ENCODE data around the gene CRYAB.
A peak's percentile ranks its signal among the peaks of the same experiment; 100 is the strongest.
"Not testable (repeated sequence)": the region's sequence is repeated elsewhere in the genome, so short reads cannot be mapped to it uniquely, and the experiment has no call there.

Gene CRYAB

DNA sequence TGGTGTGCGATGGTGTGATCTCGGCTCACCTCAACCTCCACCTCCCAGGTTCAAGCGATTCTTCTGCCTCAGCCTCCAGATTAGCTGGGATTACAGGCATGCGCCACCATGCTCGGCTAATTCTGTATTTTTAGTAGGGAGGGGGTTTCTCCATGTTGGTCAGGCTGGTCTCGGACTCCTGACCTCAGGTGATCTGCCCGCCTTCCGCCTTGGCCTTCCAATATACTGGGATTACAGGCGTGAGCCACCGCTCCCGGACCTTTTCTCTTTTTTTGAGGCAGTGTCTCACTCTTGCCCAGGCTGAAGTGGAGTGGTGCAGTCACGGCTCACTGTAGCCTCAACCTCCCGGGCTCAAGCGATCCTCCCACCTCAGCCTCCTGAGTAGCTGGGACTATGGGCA, 21.6 kb upstream of the CRYAB start:
- not testable (repeated sequence) for DNase-seq

DNA sequence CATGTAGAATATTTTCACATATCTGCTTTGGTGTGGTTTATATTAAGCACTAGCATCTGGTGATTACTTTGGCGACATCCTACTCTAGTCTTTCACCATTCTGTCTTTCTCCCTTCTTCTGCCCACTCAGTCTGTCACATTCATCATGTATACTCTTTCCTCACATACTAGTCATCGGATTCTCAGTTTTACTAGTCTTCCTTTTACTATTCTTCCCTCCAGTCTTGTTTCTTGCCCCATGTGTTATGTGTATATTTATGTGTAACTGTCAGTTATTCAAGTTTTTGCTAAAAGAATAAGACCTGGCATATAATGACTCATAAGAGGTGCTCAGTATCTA, 21.0 kb upstream of the CRYAB start:
- no peak for DNase-seq

DNA sequence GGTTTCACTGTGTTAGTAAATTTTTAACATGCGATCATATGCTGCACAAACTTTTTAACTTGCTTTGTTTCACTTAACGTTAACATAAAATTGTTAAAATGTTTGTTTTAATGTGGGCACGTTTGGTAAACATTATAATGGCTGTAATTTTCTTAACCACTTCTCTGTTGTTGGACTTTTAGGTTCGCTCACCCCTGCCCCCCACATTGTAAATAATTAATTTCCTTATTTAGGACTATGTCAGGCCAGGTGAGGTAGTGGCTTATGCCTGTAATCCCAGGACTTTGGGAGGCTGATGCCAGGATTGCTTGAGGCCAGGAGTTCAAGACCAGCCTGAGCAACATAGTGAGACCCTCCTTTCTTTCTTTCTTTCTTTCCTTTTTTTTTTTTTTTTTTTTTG, 18.9 kb upstream of the CRYAB start:
- DNase-seq = no peak

DNA sequence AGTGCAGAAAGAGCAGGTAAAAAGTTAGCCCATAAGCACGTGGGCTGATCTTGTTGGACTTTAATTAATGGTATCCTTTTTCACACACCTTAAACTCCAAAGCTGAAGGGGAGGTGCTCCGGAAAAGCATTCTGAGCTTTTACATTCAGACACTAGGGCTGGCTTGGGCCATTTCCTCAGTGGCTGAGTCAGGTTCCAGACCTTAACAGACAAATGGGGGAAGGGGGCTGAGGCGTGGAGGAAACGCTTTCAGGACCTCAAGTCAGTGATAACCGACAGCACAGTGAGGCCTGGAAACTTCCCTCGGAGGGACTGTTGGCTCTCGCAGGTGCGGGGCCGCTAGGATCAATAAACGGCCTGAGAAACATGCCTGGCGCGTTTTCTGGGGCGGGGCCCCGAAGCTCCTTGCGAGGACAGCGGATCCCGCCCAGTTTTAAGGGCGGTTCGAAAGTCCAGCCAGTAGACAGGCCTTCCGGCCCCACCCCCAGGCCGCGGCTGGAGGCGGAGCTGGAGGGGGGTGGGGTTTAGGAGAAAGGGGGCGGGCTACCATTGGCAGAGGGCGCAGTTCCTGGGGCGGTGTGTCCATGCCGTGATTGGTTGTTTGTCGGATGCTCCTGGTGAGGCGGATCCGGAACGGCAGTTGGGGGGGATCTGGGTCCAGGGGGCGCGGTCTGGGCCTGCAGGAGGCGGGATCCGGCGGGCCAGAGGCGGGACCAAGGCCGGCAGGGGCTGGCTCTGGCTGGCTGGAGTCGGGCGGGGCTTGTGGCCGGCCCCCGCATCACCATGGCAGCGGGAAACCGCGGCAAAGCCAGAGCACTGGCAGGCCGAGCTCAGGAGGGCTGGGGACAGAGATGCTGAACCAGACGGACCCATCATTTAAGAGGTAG, 15.2 kb upstream of the CRYAB start:
- peak; percentile 99 for DNase-seq

DNA sequence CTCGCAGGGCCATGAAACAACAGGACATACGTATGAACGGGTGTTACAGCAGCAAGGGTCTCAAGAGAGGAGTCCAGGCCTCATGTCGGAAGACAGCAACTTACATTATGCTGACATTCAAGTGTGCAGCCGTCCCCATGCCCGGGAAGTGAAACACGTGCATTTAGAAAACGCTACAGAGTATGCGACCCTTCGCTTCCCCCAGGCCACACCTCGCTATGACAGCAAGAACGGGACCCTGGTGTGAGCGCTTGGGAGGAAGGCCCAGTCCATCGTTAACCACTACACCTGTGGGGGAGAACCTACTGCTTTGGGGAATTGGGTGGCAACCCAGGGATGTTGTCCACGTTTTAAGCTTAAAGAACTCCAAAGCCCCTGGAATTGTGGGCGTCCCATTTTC, 14.4 kb upstream of the CRYAB start:
- no peak for DNase-seq

DNA sequence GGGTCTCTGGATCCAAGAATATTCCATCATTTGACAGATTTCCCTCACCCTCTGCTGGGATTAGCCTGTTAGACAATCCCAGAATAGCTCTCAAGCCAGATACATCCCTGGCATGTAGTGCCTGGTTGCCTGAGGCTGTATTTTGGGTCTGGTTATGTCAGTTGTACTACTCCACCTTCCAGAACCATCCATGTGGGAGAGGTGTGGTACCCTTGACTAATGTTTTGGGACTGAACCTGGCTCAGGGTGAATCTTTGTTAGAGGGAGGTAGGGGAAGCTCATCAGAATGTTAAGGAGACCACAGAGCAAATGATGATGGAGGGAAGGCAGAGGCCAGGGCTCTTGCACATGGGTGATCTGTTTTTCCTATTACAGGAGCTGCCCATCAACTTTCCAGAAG, 12.4 kb upstream of the CRYAB start:
- peak; percentile 56 for DNase-seq

DNA sequence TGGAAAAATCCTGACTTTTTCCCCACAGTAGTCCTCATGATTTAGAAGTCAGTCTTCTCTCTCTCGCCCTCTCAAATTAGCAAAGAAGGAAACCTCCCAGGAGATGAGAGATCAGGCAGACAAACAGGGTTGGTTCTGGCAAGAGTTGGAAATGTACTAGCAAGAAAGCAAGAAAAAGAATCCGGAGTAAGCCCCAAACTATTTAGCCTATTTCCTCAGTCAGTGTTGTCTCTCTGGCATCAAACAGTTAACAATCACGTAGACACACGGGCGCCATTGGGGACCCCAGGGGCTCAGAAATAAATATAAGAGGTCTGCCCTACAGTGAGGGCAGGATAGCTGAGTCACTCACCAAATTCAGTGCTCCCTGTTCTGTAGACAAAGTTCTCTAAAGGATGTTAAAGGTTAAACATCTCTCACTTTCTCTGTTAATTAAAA, 11.8 kb upstream of the CRYAB start:
- DNase-seq = peak; percentile 27

DNA sequence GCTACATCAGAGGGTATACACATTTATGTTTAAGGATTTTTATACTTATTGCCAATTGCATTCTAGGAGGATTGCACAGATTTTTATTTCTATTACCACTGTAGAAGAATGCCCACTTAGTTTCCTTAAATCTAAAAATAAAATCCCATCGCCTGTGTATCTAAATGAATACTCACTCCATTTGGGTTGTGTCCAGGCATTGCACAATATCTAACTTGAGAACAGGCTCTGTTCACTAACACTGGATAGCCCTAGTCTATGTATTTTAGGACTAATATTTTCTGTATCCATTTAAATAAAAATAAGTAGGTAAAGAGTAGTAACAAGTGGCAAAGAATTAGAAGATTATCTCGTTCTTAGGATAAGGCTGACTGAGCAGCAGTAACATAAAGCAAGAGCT, 11.2 kb upstream of the CRYAB start:
- peak; percentile 27 for DNase-seq

DNA sequence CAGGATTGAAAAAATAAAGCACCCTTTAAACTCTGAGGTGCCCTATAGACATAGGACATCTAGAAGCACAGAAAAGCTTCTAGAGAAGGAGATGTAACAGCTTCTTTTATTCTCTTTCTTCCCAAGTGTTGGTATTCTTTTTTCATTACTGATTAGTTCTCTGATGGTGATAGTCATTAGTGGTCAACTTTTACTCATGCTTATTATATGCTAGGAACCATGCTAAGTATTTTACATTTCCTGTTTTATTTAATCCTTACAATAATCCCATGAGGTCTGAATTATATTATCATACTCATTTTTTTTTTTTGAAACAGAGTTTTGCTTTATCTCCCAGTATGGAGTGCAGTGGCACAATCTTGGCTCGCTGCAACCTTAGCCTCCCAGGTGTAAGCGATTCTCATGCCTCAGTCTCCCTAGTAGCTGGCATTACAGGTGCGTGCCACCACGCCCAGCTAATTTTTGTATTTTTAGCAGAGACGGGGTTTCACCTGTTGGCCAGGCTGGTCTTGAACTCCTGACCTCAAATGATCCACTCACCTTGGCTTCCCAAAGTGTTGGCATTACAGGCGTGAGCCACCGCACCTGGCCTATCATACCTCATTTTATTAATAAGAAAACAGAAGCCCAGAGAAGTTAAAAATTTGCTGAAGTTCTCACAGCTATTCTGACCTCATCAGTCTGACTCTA, 10.1 kb upstream of the CRYAB start:
- no peak for DNase-seq

DNA sequence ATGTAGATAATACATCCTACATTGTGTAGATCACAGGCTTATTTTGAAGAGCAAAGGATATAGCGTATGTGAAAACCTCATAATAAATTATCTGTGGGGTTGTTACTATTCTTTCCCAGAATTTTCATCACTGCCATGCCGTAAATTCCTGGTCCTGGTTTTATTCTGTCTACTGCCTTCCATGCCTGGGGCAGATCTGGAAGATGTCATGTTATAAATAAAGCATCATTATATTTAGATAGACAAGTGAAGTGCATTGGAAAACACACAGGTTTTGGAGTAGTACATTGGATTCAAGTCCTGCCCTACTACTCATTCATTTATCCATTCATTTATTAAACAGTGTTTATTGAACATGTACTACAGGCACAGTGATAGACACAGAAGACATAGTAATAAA, 9.3 kb upstream of the CRYAB start:
- DNase-seq = no peak

DNA sequence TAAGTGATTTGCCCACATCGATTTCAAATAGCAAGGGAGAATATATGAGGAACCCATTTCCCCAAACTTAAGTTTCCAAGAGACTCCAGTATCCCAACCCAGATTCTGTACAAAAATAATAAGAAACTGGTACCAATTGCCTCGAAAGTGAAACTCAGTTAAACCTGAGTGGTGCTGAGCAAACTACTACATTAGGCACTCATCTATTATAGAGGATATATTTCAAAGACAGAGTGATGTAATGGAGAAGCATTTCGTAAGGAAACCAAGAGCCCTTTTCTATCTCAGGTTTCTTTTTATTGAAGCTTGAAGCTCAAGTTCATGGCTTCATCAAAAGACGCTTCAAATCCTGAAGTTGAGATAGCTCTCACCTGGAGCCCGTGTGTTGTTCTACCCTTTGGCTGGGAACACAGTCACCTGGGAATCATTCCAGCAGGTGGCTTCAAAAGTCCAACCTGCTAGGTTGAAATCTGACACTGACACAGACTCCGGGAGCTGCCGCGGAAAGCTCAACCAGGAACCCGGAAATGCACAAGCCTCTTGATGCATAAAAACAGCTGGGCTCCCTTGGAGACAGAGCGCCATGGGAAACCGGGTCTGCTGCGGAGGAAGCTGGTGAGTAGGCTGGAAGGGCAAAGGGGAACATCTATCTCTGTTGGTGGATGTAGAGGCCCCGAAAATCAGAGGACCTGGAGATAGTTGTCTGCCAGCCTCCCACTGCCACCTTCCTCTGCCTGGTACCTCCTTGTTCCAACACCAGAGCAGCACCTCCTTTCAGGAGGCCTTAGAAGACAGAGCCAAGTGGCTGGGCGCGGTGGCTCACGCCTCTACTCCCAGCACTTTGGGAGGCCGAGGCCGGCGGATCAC, 7.1 kb upstream of the CRYAB start, which contains the start of gene C11orf52:
TSS of gene C11orf52 (plus strand) at position 524 of the 867 bp plus-strand sequence. CDS start at position 584, 60 bp downstream.
- peak; percentile 99 for DNase-seq

DNA sequence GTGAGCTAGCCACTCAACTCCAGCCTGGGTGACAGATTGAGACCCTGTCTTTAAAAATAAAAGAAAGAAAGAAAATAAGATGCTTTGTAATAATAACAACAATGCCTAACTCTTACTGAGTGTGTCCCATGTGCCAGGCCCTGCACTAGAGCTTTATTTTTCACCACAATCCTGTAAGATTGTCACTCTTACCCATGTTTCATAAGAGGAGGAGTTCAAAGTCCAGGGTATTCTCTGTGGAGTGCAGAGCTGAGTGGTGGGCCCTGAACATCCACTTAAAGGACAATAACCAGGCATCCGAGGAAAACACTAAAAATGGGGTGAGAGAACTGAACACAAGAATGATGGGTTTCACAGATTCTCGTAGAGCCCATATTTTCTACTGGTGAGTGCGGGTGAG, 6.2 kb upstream of the CRYAB start:
- peak; percentile 49 for DNase-seq

DNA sequence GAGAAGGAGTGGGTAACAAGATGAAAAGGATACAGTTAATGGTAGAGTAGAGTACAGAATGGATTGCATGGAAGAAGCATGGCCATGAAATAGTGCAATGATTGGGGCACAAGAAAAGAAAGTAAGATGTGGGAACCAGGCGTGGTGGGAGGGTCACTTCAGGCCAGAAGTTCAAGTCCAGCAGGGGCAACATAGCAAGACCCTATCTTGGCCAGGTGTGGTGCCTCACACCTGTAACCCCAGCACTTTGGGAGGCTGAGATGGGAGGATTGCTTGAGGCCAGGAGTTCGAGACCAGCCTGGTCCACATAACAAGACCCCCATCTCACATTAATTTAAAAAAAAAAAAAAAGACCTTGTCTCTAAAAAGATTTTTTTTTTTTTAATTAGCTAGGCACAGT, 5.7 kb upstream of the CRYAB start:
- DNase-seq = no peak

DNA sequence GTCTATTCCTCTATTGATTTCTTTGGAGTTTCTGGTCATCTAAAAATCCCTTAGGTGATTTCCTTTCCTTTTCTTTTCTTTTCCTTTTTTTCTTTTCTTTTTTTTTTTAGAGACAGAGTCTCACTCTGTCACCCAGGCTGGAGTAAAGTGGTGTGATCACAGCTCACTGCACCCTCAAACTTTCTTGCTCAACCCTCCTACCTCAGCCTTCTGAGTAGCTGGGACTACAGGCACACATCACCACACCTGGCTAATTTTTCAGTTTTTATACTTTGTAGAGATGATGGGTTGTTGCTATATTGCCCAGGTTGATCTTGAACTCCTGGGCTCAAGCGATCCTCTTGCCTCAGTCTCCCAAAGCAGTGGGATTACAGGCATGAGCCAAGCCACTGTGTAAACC, 5.2 kb upstream of the CRYAB start:
- DNase-seq = no peak

DNA sequence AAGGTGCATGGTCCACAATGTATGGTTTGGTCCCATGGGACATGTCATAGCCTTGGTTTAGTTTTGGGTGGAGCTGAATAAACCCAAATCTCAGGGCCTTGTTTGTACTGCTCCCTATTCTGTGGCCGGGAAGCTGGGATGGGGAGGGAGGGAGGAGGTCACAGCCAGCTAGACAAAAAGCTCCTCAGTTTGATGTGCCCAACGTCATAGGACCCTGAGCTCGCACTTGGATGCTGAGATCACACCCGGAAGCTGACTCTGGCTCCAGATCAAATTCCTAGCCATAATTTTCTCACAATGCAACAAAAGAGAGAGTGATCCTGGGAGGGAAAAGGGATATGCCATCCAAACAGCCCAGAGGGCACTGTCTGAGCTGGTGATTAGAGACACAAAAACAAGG, 2.4 kb upstream of the CRYAB start:
- no peak for DNase-seq

DNA sequence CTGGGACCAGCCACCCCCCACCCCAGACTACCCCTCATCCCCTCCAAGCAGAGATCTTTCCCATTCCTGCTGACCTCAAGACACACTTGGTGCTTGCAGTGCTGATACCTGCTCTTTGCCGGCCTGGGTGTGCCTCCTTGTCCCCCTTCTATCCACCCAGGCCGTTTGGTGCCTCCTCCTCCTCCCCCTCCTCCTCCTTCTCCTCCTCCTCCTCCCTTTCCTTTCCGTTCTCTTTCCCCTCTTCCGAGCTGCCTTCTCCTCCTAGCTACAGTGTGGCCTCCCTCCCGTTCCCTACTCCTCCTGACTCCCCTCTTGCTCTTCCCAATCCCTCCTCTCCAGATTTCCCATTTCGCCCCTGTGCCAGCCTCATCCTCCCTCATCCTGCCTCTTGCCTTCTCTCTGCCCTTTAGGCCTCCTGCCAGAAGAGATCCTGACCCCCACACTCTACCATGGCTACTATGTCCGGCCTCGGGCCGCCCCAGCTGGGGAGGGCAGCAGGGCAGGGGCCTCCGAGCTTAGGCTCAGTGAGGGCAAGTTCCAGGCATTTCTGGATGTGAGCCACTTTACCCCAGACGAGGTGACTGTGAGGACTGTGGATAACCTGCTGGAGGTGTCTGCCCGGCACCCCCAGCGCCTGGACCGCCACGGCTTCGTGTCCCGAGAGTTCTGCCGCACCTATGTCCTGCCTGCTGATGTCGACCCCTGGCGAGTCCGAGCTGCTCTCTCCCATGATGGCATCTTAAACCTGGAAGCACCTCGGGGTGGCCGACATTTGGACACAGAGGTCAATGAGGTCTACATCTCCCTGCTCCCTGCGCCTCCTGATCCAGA, 1.7 kb upstream of the CRYAB start:
- DNase-seq = no peak

DNA sequence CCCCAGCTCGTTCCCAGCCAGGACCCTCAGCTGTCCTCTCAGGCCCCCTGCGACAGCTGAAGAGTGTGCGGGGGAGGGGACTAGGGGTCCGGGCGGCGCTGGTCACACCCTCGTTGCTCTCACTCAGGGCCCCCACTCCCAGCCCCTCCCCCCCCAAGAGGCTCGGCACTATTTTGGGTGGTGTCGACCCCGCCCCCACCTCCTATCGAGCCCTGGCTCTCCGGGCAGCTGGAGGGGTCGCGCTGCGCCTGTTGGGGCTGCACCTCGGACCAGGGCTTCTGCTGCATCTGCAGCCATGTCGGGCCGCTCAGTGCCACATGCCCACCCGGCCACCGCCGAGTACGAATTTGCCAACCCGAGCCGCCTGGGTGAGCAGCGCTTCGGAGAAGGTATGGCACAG, 965 bp upstream of the CRYAB start, which contains the start of gene HSPB2:
TSS of gene HSPB2 (plus strand) at position 200 of the 400 bp plus-strand sequence. CDS start at position 296, 96 bp downstream.
- no peak for DNase-seq

DNA sequence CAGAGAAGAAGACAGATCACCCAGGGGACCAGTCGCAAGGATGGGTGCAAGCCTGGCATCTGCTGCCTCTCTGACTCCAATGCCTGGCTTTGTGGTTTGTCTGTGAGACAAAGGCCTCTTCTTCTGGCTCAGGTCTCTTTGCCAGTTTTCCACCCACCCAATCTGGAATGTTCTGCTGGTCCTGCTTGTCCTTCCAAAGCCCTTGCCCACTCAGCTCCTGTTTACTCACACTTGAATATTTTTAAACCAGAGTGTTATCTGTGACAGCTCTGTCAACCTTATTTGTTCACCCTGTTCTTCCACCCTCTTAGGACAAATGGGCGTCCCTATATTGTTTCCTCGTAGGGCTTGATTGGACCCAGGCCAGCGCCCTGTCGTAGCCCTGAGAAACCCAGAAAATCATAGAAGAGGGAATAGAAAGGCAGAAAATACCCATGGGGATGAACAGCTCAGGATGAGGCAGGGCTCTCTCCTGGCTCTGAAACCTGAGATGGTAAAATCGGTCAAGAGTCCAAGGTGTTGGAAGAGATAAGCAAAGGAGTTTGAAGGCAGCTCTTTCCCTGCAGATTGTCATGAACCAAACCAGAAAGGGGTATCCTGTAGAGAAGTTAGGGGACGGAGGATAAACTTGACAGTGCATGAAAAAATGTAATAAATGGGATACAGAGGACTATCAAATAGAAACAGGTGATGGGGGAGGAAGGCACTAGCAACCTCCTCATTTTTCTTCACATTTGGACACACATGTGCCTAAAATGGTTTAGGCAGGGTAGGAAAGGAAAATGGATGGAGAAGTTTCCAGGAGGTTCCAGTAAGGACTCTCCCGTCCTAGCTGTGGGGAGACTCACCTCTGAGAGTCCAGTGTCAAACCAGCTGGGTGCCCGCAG, 651 bp downstream of the CRYAB start:
- no peak for DNase-seq

DNA sequence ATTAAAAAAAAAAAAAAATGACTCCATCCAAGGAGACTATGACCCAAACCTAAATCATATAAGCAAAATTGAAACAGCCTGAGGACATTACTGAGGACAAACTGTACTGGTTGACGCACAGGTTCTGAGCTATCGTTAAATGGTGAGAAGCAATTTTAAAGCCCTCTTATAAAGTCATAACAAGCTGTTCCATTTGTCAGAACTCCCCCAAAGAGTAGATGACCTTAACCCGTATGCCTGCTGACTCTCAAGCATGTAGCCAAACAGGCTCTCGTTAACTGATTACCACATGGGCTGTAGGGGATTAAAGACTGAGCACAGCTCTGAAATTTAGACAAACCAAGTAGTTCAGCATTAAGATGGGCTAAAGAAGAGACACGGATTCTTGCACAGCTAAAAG, 2.2 kb downstream of the CRYAB start:
- no peak for DNase-seq

DNA sequence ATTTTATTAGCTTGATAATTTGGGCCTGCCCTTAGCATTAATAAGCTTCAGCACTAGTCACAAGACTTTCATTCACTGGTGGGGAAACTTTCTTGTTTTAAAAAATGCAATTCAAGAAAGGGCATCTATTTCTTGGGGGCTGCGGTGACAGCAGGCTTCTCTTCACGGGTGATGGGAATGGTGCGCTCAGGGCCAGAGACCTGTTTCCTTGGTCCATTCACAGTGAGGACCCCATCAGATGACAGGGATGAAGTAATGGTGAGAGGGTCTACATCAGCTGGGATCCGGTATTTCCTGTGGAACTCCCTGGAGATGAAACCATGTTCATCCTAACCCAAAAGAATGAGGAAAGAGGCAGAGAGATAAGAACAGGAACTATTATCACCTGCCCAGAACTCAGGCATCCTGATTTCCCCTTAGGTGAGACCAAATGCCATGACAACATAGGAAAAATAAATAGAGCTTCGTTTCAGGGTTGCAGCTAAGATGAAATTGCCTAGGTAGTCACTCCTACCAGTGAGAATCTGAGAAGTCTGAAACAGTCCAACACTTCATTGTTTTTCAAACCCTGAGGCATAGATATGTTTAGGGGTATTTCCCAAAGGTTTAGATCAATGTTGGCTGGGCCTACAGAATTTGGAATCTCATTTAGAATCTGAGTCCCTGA, 2.8 kb downstream of the CRYAB start:
- peak; percentile 13 for DNase-seq

DNA sequence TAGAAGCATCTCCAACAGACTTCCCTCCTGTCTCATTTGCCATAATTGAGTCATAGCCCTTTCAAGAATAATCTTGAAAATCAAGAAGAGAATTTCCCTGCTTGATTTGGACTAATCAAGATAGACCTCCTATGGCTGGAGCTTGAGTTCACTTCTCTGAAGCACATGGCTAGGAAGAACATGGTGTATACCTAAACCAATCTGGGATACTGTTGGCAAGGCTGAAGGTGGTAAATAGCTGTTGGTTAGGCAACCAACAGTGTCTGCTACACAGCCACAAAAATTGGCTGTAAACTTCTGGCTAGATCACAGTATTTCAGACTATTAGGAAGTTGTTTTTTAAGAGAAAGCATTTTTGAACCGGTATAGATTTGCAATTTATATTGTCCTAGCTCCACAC, 4.9 kb downstream of the CRYAB start:
- DNase-seq = no peak

All from DMS53 (cell line).